ENCODE results near the gene FBXO46.
"Not testable (repeated sequence)": the region's sequence is repeated elsewhere in the genome, so short reads cannot be mapped to it uniquely, and the experiment has no call there.

The FBXO46 gene

GRCh38 chr19:45766296-45766868 lies 35.7 kb upstream of the FBXO46 start:
- DNase-seq (ENCODE audit: low read depth, low spot score): no peak

GRCh38 chr19:45765702-45766295 lies 35.1 kb upstream of the FBXO46 start:
- DNase-seq (ENCODE audit: low read depth, low spot score): no peak

GRCh38 chr19:45764945-45765701 lies 34.4 kb upstream of the FBXO46 start:
- no peak for DNase-seq (ENCODE audit: low read depth, low spot score)

- DNase-seq (ENCODE audit: low read depth, low spot score): no peak
Measured at GRCh38 chr19:45764475-45764874, 33.8 kb upstream of the FBXO46 start.

- no peak for DNase-seq (ENCODE audit: low read depth, low spot score)
Measured at GRCh38 chr19:45763691-45764294, 33.1 kb upstream of the FBXO46 start.

- no peak for DNase-seq (ENCODE audit: low read depth, low spot score)
Measured at GRCh38 chr19:45762870-45763631, 32.4 kb upstream of the FBXO46 start.

GRCh38 chr19:45761714-45762113 lies 31.0 kb upstream of the FBXO46 start:
- no peak for DNase-seq (ENCODE audit: low read depth, low spot score)

- DNase-seq (ENCODE audit: low read depth, low spot score): no peak
Measured at GRCh38 chr19:45758921-45759320, 28.2 kb upstream of the FBXO46 start.

GRCh38 chr19:45757695-45758094 lies 27.0 kb upstream of the FBXO46 start:
- no peak for DNase-seq (ENCODE audit: low read depth, low spot score)

- no peak for DNase-seq (ENCODE audit: low read depth, low spot score)
Measured at GRCh38 chr19:45754323-45754722, 23.6 kb upstream of the FBXO46 start.

- no peak for DNase-seq (ENCODE audit: low read depth, low spot score)
Measured at GRCh38 chr19:45753548-45753947, 22.9 kb upstream of the FBXO46 start.

GRCh38 chr19:45752639-45753038 lies 21.9 kb upstream of the FBXO46 start:
- no peak for DNase-seq (ENCODE audit: low read depth, low spot score)

GRCh38 chr19:45751483-45751882 lies 20.8 kb upstream of the FBXO46 start:
- DNase-seq (ENCODE audit: low read depth, low spot score): not testable (repeated sequence)

- DNase-seq (ENCODE audit: low read depth, low spot score): no peak
Measured at GRCh38 chr19:45747513-45747912, 16.8 kb upstream of the FBXO46 start.

GRCh38 chr19:45746866-45747265 lies 16.2 kb upstream of the FBXO46 start:
- DNase-seq (ENCODE audit: low read depth, low spot score): no peak

- DNase-seq (ENCODE audit: low read depth, low spot score): no peak
Measured at GRCh38 chr19:45745606-45746005, 14.9 kb upstream of the FBXO46 start.

- no peak for DNase-seq (ENCODE audit: low read depth, low spot score)
Measured at GRCh38 chr19:45742969-45743368, 12.3 kb upstream of the FBXO46 start.

GRCh38 chr19:45739498-45740439 lies 9.1 kb upstream of the FBXO46 start:
- DNase-seq (ENCODE audit: low read depth, low spot score): no peak

GRCh38 chr19:45733160-45733810 lies 2.6 kb upstream of the FBXO46 start, which contains the start of gene MEIOSIN:
Gene MEIOSIN, plus strand, starts transcription at chr19:45733439. Its CDS starts 1,938 bp downstream, at chr19:45735377.
- DNase-seq (ENCODE audit: low read depth, low spot score): no peak

GRCh38 chr19:45729800-45730290 lies 851 bp downstream of the FBXO46 start:
- peak; percentile 24 for DNase-seq (ENCODE audit: low read depth, low spot score)
